Activated CD8-positive, alpha-beta memory T cell treated with anti-CD3 and anti-CD28 coated beads, Interleukin-2, amount 50 U/mL, for 4 hours (primary cell): ENCODE measurements around the gene CFAP43.

ENCODE experiments used
- DNase-seq: peaks from one replicate; pipeline ENCODE4 v3.0.0-alpha.2; 2020

Gene CFAP43

DNA sequence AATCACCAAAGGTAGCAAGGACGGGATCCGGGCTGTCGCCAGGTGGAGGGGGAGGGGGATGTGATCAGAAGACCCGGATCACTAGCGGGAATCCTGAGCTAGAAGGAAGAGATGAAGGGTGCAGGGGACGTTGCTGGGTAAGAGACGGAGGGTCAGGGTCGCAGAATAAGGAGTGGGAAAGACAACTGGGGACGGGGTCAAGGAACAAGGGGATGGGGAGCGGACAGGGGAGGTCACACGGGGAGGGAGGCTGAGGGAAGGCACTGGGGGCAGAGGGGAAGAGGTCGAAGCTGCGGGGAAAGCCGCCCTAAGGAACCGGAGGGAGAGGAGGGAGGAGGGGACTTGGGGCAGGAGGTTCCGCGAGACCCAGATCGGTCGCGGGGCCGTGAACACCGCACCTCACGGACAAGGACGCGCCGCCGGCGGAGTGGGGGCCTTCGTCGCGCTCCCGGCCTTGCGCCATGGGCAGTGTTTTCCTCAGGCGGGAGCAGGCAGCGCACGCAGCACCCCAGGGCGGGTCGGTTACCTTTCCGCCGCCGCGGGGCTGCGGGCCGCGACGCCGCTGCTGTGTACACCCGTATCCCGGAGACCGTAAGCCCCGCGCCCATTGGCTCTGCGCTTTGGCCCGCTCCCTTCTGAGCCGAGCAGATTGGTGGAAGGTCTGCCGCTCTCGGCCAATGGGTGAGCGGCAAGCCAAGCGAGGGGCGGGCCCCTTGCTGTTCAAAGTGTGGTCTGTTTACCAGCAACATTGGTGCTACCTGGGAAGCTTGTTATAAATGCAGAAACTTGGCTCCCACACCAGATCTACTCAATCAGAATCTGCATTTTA, at the start of gene CFAP43:
Gene CFAP43 (minus strand): TSS at position 581 of the 829 bp plus-strand sequence. CDS start 118 bp downstream, at position 463.
- peak; percentile 100 for DNase-seq

DNA sequence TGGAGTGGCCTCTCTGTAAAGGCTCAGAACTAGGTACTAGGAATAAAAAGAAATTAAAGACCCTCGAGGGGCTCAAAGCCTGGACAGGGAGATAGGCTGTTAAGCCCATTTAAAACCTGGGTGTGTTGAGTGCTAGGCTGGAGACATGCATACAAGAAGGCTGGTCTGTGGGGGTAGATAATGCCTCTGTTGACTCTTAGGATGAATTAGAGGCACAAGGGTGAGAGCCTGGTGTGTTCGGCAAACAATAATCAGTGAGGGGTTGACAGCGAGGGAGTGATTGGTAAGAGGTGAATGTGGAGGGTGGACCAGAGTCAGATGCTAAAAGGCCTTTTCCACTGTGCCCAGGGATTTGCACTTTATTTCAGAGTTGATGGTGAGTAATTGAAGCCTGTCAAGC, 49.5 kb upstream of the CFAP43 start:
- no peak for DNase-seq

DNA sequence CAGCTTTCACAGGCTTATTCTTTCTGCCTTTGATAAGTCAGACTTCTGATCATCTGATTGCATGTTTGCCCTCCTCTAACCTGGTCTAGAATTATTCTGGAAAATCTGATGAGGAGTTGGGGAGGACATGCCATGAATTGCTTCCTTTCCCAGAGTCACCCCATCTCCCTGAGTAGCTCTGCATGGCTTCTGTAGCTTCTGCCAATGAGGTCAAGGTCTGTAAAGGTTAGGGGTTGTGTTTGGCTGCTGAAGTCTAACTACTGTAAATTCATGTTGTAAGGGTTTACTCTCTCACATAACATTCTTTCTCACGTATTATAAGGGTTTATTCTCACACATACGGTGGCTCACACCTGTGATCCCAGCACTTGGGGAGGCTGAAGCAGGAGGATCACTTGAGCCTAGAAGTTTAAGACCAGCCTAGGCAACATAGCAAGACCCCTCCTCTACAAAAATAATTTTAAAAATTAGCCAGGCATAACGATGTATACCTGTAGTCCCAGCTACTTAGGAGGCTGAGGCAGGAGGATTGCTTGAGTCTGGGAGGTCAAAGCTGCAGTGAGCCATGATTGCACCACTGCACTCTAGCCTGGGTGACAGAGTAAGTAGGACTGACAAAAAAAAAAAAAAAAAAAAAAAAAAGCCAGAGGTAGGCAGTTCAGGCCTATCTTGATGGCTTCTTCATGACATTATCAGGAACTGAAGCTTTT, 47.5 kb upstream of the CFAP43 start:
- DNase-seq: no peak

DNA sequence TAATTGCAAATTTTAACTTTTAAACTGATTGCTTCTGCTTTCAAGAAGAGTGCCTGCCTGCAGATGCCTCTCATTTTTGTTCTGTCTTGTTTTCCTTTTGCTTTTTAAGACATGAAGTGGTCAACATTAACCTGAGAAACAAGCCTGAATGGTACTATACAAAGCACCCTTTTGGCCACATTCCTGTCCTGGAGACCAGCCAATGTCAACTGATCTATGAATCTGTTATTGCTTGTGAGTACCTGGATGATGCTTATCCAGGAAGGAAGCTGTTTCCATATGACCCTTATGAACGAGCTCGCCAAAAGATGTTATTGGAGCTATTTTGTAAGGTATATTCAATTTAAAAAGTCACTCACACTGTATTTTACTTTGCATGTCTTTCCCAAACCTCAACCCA, 45.6 kb upstream of the CFAP43 start:
- no peak for DNase-seq

GRCh38 chr10:104276192-104276591, 44.0 kb upstream of the CFAP43 start:
- no peak for DNase-seq

DNA sequence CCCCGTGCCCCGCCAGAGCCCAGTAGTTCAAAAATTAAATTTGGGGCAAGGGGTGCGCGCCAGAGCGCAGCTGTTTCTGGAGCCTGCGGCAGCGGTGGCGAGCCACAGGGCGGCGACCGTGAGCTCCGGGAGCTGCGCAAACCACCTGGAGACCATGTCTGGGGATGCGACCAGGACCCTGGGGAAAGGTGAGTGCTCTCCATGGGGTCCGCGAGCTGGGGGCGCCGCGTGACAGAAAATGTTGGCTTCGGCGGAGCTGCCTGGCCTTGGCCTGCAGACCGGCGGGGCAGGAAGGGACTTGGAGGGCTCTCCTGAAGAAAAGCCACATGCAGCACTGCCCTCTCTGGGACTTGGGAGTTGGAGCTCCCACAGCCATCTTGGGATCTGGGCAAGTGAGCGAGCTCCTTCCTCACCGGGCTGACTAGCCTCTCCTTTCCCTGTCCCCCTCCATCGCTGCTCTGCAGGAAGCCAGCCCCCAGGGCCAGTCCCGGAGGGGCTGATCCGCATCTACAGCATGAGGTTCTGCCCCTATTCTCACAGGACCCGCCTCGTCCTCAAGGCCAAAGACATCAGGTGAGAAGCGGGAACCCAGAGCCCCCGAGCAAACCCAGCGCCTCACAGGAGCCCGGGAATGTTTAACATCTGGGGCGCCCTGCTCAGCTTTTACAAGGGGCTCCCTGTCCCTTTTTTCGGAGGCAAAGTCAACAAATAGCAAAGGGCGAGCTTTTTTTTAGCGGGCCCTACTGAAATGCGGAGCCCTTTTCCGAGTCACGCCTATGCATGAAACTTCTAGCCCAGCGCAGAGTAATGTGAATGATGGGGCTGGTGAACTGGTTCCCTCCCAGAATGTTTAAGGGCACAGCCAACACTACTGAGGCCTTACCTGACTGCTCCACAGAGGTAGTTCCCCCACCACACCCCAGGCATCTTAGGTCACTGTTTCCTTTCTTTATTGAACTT, 42.9 kb upstream of the CFAP43 start:
- DNase-seq: peak; percentile 59

DNA sequence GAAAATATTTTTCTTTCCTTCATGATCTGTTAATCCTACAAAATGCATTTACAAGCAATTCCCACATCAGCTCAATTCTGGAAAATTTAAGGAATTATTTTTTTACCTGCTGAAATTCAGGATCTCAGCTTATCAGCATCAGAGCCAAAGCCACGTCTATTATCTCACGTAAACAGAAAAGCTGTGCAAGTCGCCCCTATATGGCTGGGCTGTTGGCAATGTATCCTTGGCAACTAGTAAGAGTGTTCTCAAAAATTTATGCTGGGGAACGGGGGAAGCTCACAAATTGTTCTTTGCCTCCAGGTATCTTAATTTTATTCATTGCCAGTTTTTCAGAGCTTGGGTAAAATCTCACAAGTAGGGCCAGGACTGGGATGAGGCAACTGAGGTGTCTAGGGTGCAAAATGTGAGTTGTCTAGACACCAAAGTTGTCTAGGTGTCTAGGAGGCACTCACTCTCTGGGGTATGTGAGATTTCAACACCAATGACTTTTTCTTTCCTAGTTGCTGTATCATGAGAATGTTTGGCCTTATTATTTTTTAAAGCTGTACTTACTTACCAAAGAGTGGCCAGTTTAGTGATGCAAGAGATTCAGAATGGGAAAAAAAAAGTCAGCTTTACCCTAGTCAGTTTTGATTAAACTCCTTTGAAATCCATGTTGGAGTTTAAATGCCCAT, 41.9 kb upstream of the CFAP43 start:
- no peak for DNase-seq

GRCh38 chr10:104273286-104273685, 41.1 kb upstream of the CFAP43 start:
- no peak for DNase-seq

- peak; percentile 96 for DNase-seq
Measured at GRCh38 chr10:104268713-104269645, 36.8 kb upstream of the CFAP43 start, which contains the start of gene GSTO2. Gene GSTO2 (plus strand): TSS chr10:104269184. CDS start chr10:104274916, 5,732 bp downstream.

DNA sequence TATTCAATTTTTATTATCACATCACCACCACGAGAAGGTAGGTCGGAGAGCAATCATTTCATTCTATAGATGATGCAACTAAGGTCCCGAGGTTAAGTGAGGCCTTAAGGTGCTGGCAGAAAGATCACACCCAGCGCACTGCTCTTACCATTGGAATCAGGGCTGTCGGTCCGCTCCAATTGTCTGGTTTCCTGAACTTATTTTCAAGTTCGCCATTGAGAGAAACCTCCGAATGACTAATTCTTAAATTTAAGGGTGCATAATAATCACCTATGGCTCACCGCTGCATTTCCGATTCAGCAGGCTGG, 36.2 kb upstream of the CFAP43 start:
- no peak for DNase-seq

DNA sequence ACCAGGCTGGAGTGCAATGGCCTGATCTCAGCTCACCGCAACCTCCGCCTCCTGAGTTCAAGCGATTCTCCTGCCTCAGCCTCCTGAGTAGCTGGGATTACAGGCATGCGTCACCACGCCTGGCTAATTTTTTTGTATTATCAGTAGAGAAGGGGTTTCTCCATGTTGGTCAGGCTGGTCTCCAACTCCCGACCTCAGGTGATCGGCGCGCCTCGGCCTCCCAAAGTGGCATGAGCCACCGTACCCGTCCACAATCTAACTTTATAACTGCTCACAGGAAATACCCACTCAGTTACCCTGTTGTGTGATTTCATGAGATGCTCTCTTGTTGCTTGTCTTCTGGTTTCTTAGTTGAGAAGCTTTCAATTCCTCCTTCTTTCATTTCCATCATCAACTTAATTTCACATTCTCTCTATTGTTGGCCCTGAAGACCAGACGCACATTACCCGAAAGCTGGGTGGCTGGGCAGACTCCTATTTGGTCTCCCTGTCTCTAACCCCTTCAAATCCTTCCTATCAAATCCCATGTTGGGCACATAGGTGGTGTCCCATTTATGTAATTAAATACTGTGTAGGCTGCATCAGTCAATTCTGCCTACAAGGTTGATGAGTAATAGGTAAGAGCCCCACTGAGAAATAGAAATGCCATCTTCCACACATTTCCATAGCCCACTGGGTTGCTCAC, 35.7 kb upstream of the CFAP43 start:
- DNase-seq: peak; percentile 21

GRCh38 chr10:104264783-104265182, 32.6 kb upstream of the CFAP43 start:
- no peak for DNase-seq

DNA sequence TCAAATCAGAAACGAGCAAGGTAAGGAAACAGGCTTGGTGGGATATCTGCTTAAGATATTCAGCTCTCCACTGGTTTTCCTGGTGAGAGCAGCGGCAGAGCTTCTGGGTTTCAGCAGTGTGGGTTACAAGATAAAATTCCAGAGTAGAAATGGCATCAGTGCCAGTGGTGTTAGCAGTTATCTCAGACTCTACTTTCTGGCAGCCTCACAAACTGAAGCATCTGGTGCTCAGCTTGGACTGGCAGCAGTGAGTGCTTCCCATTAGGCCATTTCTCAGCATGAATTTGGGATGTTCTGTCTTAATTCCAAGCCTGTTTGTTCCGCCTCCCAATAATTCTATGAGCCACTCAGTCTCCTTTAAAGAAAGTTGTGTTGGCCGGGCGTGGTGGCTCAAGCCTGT, 29.9 kb upstream of the CFAP43 start:
- no peak for DNase-seq

DNA sequence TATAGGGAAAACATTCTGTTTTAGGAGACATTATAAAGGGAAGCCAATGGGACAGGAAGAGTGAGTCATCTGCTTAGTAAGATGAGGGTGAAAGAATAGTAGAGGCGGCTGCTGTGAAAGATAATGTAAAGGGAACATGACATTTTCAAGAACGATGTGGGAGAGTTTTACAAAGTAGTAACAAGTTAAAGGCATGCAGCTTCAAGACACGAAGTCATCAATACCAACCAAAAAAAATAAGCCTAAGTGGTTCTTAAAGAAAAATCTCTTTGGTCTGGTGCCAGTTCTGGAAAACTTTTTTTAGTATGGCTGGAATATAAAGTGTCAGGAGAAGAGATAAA, 28.6 kb upstream of the CFAP43 start:
- no peak for DNase-seq

DNA sequence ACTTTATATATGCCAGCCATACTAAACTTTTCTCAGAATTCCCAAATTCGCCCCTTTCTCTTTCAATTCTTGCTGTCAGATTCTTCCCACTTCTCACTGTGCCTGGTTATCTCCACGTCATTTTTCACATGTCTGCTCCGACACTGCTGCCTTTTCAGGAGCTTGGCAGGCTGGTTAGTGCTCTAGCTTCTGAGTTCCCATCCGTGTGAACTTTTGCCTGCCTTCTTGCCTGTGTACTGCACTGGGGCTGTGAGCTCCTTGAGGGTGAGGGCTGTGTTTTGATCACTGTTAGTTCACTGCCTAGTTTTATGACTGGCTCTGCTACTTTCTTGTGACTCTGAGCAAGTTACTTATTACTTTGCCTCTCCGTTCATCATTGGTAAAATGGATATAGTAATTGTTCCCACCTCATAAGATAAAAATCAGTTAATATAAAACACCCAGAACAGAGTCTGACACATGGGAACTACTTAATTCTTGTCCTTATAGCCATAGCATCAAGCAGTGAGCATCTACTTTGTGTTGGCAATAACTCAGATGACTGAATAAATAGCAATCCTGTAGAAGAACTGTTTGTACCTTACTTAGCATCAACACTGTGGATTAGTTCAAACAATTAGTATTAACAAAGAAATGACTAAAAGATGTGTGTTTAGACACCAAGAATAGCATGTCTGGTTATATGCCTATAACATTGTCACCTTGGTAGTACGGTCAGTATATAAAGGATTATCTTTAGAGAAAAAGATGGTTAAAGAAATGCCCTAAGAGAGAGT, 28.0 kb upstream of the CFAP43 start:
- no peak for DNase-seq

DNA sequence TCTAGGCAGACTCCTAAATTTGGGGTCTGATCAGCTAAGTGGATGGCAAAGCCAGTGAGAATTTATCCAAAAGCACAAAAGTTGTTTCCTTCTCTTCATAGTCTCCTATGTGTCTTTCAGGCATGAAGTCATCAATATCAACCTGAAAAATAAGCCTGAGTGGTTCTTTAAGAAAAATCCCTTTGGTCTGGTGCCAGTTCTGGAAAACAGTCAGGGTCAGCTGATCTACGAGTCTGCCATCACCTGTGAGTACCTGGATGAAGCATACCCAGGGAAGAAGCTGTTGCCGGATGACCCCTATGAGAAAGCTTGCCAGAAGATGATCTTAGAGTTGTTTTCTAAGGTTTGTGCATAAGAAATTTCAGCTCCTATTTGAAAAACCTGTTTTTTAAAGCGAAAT, 27.3 kb upstream of the CFAP43 start:
- no peak for DNase-seq

- no peak for DNase-seq
Measured at GRCh38 chr10:104258209-104258608, 26.0 kb upstream of the CFAP43 start.

- no peak for DNase-seq
Measured at GRCh38 chr10:104257235-104257634, 25.1 kb upstream of the CFAP43 start.

GRCh38 chr10:104256335-104256961, 24.3 kb upstream of the CFAP43 start:
- no peak for DNase-seq
